HG03196 (cell line): Measurements from ENCODE around the gene ITGB1BP1.

Source experiments
- ATAC-seq: cut with Tn5 transposase; IDR thresholded peaks from one replicate; pipeline ENCODE4 v1.9.1; 2021; ENCODE audit not compliant: unreplicated experiment

Gene ITGB1BP1

DNA sequence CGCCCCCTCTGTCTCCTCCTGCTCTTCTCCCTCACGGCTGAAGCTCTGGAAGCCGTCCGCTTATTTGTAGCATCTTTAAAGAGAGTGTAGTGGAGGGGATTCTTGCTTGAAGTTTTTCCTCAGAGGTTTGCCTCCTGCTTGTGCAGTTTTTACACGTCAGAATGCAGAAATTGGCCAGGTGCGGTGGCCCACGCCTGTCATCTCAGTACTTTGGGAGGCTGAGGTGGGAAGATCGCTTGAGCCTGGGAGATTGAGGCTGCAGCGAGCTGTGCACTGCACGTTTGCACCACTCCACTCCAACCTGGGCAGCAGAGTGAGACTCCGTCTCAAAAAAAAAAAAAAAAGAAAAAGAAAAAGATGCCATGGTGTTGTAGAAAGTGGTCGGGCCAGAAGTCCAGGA, 69.0 kb downstream of the ITGB1BP1 start:
- no peak for ATAC-seq
